ENCODE results near the gene EIF2B5. TPM values are rescaled to one million over a fixed set of nuclear protein-coding genes. Genes with fewer than 3 reads are reported as not detected.

Gene EIF2B5
- total RNA-seq, 2 experiments from 2014 or later, result 49.6 to 51.5 TPM

GRCh38 chr3:184166671-184167070, 31.5 kb downstream of the EIF2B5 start:
- ChIA-PET POLR2A (no interaction called here), CTCF (no interaction called here)
- no peaks in the 10 kb centered on the region for H3K27me3 Mint-ChIP-seq
- no peak for DNase-seq
- H3K36me3 Mint-ChIP-seq, result peaks cover 22% of the 10 kb centered on the region
- intact Hi-C loops (cut with micrococcal nuclease), result no loop called here
- H3K4me3 Mint-ChIP-seq, result no peak overlapping the region
- H3K27ac Mint-ChIP-seq, result no peak overlapping the region
- no peaks in the 10 kb centered on the region for H3K9me3 Mint-ChIP-seq
- H3K4me1 Mint-ChIP-seq (ENCODE audit: low read depth), result no peaks in the 10 kb centered on the region

GRCh38 chr3:184167786-184168185, 32.6 kb downstream of the EIF2B5 start:
- intact Hi-C loops (cut with micrococcal nuclease), result no loop called here
- Mint-ChIP-seq H3K4me1 (ENCODE audit: low read depth) (no peaks in the 10 kb centered on the region), H3K9me3 (no peaks in the 10 kb centered on the region), H3K36me3 (peaks cover 22% of the 10 kb centered on the region), H3K4me3 (no peak overlapping the region), H3K27me3 (no peaks in the 10 kb centered on the region), H3K27ac (no peak overlapping the region)
- ChIA-PET POLR2A (interaction anchor here (0.5 kb wide), 1 partner anchor 18 kb away, joined by 4 read pairs; no protein-coding TSS in a partner anchor), CTCF (no interaction called here)
- DNase-seq, result no peak

- ChIA-PET CTCF (no interaction called here), POLR2A (interaction anchor here (0.5 kb wide), 1 partner anchor 19 kb away, joined by 4 read pairs; no protein-coding TSS in a partner anchor)
- Mint-ChIP-seq H3K9me3 (no peaks in the 10 kb centered on the region), H3K36me3 (peaks cover 22% of the 10 kb centered on the region), H3K4me1 (ENCODE audit: low read depth) (no peaks in the 10 kb centered on the region), H3K4me3 (no peak overlapping the region), H3K27ac (no peak overlapping the region), H3K27me3 (no peaks in the 10 kb centered on the region)
- intact Hi-C loops (cut with micrococcal nuclease), result no loop called here
- DNase-seq, result no peak
Measured at GRCh38 chr3:184168363-184169120, 33.4 kb downstream of the EIF2B5 start.

- DNase-seq, result no peak
- no peak overlapping the region for H3K4me3 Mint-ChIP-seq
- no peaks in the 10 kb centered on the region for H3K9me3 Mint-ChIP-seq
- H3K27me3 Mint-ChIP-seq, result no peaks in the 10 kb centered on the region
- peaks cover 3% of the 10 kb centered on the region for H3K4me1 Mint-ChIP-seq (ENCODE audit: low read depth)
- H3K27ac Mint-ChIP-seq, result no peak overlapping the region
- intact Hi-C loops (cut with micrococcal nuclease), result loop anchor here (5.0 kb wide), 1 partner anchor 473 kb away; the partner anchor contains the start of gene YEATS2
- POLR2A ChIA-PET, result no interaction called here
- peaks cover 21% of the 10 kb centered on the region for H3K36me3 Mint-ChIP-seq
- CTCF ChIA-PET, result no interaction called here
Measured at GRCh38 chr3:184169896-184170875, 35.0 kb downstream of the EIF2B5 start.

- CTCF ChIA-PET, result no interaction called here
- Mint-ChIP-seq H3K4me3 (no peak overlapping the region), H3K9me3 (no peaks in the 10 kb centered on the region), H3K4me1 (ENCODE audit: low read depth) (peaks cover 17% of the 10 kb centered on the region), H3K27ac (no peak overlapping the region), H3K27me3 (no peaks in the 10 kb centered on the region), H3K36me3 (peaks cover 16% of the 10 kb centered on the region)
- POLR2A ChIA-PET, result no interaction called here
- DNase-seq, result no peak
- intact Hi-C loops (cut with micrococcal nuclease), result loop anchor here (5.0 kb wide), 1 partner anchor 474 kb away; the partner anchor contains the start of gene YEATS2
Measured at GRCh38 chr3:184171562-184171961, 36.4 kb downstream of the EIF2B5 start.

GRCh38 chr3:184172681-184173373, 37.7 kb downstream of the EIF2B5 start:
- intact Hi-C loops (cut with micrococcal nuclease), result loop anchor here (5.0 kb wide), 1 partner anchor 476 kb away; the partner anchor contains the start of gene YEATS2
- Mint-ChIP-seq H3K36me3 (peaks cover 13% of the 10 kb centered on the region), H3K27me3 (no peaks in the 10 kb centered on the region), H3K9me3 (no peaks in the 10 kb centered on the region), H3K27ac (no peak overlapping the region), H3K4me1 (ENCODE audit: low read depth) (peaks cover 21% of the 10 kb centered on the region), H3K4me3 (no peak overlapping the region)
- ChIA-PET CTCF (interaction anchor here (1.0 to 2.4 kb wide), 4 partner anchors 37 to 288 kb away, joined by 3 to 12 read pairs (median 5); partner anchors contain the start of genes EEF1AKMT4, EIF2B5 and PARL), POLR2A (no interaction called here)
- DNase-seq, result no peak

- no peak overlapping the region for H3K27ac Mint-ChIP-seq
- no peak overlapping the region for H3K4me3 Mint-ChIP-seq
- no peaks in the 10 kb centered on the region for H3K9me3 Mint-ChIP-seq
- intact Hi-C loops (cut with micrococcal nuclease), result loop anchor here (5.0 kb wide), 1 partner anchor 476 kb away; the partner anchor contains the start of gene YEATS2
- no peak for DNase-seq
- H3K36me3 Mint-ChIP-seq, result peaks cover 13% of the 10 kb centered on the region
- POLR2A ChIA-PET, result no interaction called here
- H3K4me1 Mint-ChIP-seq (ENCODE audit: low read depth), result peaks cover 25% of the 10 kb centered on the region
- CTCF ChIA-PET, result interaction anchor here (1.0 to 2.4 kb wide), 4 partner anchors 38 to 288 kb away, joined by 3 to 12 read pairs (median 5); partner anchors contain the start of genes EEF1AKMT4, EIF2B5 and PARL
- H3K27me3 Mint-ChIP-seq, result no peaks in the 10 kb centered on the region
Measured at GRCh38 chr3:184173374-184173722, 38.2 kb downstream of the EIF2B5 start.

GRCh38 chr3:184174284-184174645, 39.1 kb downstream of the EIF2B5 start:
- peaks cover 19% of the 10 kb centered on the region for H3K36me3 Mint-ChIP-seq
- POLR2A ChIA-PET, result interaction anchor here (1.1 to 1.4 kb wide), 2 partner anchors 11 to 75 kb away, joined by 4 to 6 read pairs; partner anchors contain the start of genes ABCF3 and EEF1AKMT4
- intact Hi-C loops (cut with micrococcal nuclease), result loop anchor here (1.0 to 5.0 kb wide), 7 partner anchors 12 to 477 kb away; partner anchors contain the start of genes ABCC5, ABCF3, DVL3 and EEF1AKMT4
- H3K27me3 Mint-ChIP-seq, result no peaks in the 10 kb centered on the region
- H3K27ac Mint-ChIP-seq, result peak overlapping the region; percentile 58
- peaks cover 25% of the 10 kb centered on the region for H3K4me1 Mint-ChIP-seq (ENCODE audit: low read depth)
- H3K4me3 Mint-ChIP-seq, result peak overlapping the region; percentile 98
- DNase-seq, result no peak
- no peaks in the 10 kb centered on the region for H3K9me3 Mint-ChIP-seq
- CTCF ChIA-PET, result interaction anchor here (1.0 to 2.4 kb wide), 3 partner anchors 39 to 289 kb away, joined by 3 to 12 read pairs (median 6); partner anchors contain the start of genes EIF2B5 and PARL

- Mint-ChIP-seq H3K9me3 (no peaks in the 10 kb centered on the region), H3K36me3 (peaks cover 21% of the 10 kb centered on the region), H3K27me3 (no peaks in the 10 kb centered on the region), H3K4me1 (ENCODE audit: low read depth) (peaks cover 25% of the 10 kb centered on the region), H3K27ac (peak within 1 kb of the TSS; percentile 67), H3K4me3 (peak within 1 kb of the TSS; percentile 98)
- DNase-seq, result peak; percentile 99
- ChIA-PET POLR2A (interaction anchor here (1.1 to 1.4 kb wide), 2 partner anchors 10 to 75 kb away, joined by 4 to 6 read pairs; partner anchors contain the start of genes ABCF3 and EEF1AKMT4), CTCF (interaction anchor here (2.1 to 2.4 kb wide), 2 partner anchors 53 to 290 kb away, joined by 6 to 12 read pairs; partner anchors contain the start of gene PARL)
- intact Hi-C loops (cut with micrococcal nuclease), result loop anchor here (1.0 to 5.0 kb wide), 7 partner anchors 11 to 478 kb away; partner anchors contain the start of genes ABCC5, ABCF3, DVL3 and EEF1AKMT4
Measured at GRCh38 chr3:184174646-184175492, 39.7 kb downstream of the EIF2B5 start, which contains the start of gene AP2M1. Gene AP2M1, plus strand, starts transcription at chr3:184174855. Its CDS starts 2,139 bp downstream, at chr3:184176994.

GRCh38 chr3:184175506-184175905, 40.3 kb downstream of the EIF2B5 start:
- H3K4me3 Mint-ChIP-seq, result peak overlapping the region; percentile 98
- intact Hi-C loops (cut with micrococcal nuclease), result loop anchor here (2.0 kb wide), 1 partner anchor 21 kb away; the partner anchor contains the start of gene DVL3
- CTCF ChIA-PET, result interaction anchor here (2.4 kb wide), 1 partner anchor 290 kb away, joined by 6 read pairs; the partner anchor contains the start of gene PARL

More at GRCh38 chr3:184175506-184175905, 40.3 kb downstream of the EIF2B5 start:
- POLR2A ChIA-PET, result interaction anchor here (1.1 to 1.4 kb wide), 2 partner anchors 10 to 74 kb away, joined by 4 to 6 read pairs; partner anchors contain the start of genes ABCF3 and EEF1AKMT4
- no peak for DNase-seq
- Mint-ChIP-seq H3K27ac (peak overlapping the region; percentile 67), H3K9me3 (no peaks in the 10 kb centered on the region), H3K4me1 (ENCODE audit: low read depth) (peaks cover 25% of the 10 kb centered on the region), H3K27me3 (no peaks in the 10 kb centered on the region), H3K36me3 (peaks cover 23% of the 10 kb centered on the region)

All from activated CD4-positive, alpha-beta memory T cell treated with anti-CD3 and anti-CD28 coated beads for 36 hours (primary cell).